CD4-positive, alpha-beta memory T cell (primary cell): ENCODE results near the gene PTRH1. TPM values are rescaled to one million over a fixed set of nuclear protein-coding genes. Genes with fewer than 3 reads are reported as not detected.
"Not testable (repeated sequence)": the region's sequence is repeated elsewhere in the genome, so short reads cannot be mapped to it uniquely, and the experiment has no call there.

Experiments used
- CTCF ChIA-PET: fragments of 350-600 bp; sonication (Branson Sonifier 250); formaldehyde crosslinking; loops from one replicate; lab custom pipeline; 2021; ENCODE audit warnings: inconsistent platforms; ENCODE audit not compliant: partially characterized antibody; lab: Charles Lee
- POLR2A ChIA-PET: fragments of 350-600 bp; sonication (Branson Sonifier 250); formaldehyde crosslinking; loops from one replicate; lab custom pipeline; 2021; ENCODE audit not compliant: partially characterized antibody; lab: Charles Lee
- DNase-seq, 5 donors: peaks; one replicate each; pipeline versions ENCODE4 v3.0.0 to v3.0.0-alpha.2; 2020 to 2022; ENCODE audit warnings: mixed read lengths in 1 of 5
- H3K27ac ChIP-seq: one replicate; pipeline ENCODE4 v1.7.0; 2013; ENCODE audit warnings: low read depth, low read length
- H3K27me3 ChIP-seq: 2 replicates; pipeline ENCODE4 v1.7.0; 2013; ENCODE audit warnings: mild to moderate bottlenecking, low read length, moderate library complexity; ENCODE audit not compliant: insufficient read depth
- H3K36me3 ChIP-seq: 2 replicates; pipeline ENCODE4 v1.7.0; 2013; ENCODE audit warnings: mild to moderate bottlenecking, low read length, moderate library complexity; ENCODE audit not compliant: insufficient read depth
- H3K4me1 ChIP-seq: 2 replicates; pipeline ENCODE4 v1.7.0; 2013; ENCODE audit warnings: mild to moderate bottlenecking, low read length, moderate library complexity; ENCODE audit not compliant: insufficient read depth
- H3K4me3 ChIP-seq, 2 donors: one replicate each; pipeline ENCODE4 v1.7.0; 2013; ENCODE audit warnings: low read length in 2 of 2, mild to moderate bottlenecking in 1 of 2
- H3K9me3 ChIP-seq, 2 donors: one replicate each; pipeline ENCODE4 v1.7.0; 2013; ENCODE audit warnings: low read length in 2 of 2, control low read depth in 1 of 2; ENCODE audit not compliant: control insufficient read depth in 1 of 2
- H3K27ac Mint-ChIP-seq, 7 donors: one replicate each; pipeline ENCODE4 v1.8.0; 2020 to 2021; ENCODE audit warnings: mixed read lengths in 7 of 7, mild to moderate bottlenecking in 6 of 7, inconsistent platforms in 3 of 7, moderate library complexity in 3 of 7
- H3K27me3 Mint-ChIP-seq, 2 donors: one replicate each; pipeline ENCODE4 v1.8.0; 2020 to 2021; ENCODE audit warnings: mixed read lengths in 2 of 2
- H3K36me3 Mint-ChIP-seq, 2 donors: one replicate each; pipeline ENCODE4 v1.8.0; 2020 to 2021; ENCODE audit warnings: mixed read lengths in 2 of 2, inconsistent platforms in 1 of 2, mild to moderate bottlenecking in 1 of 2
- H3K4me1 Mint-ChIP-seq, 4 donors: one replicate each; pipeline ENCODE4 v1.8.0; 2020 to 2021; ENCODE audit warnings: mixed read lengths in 4 of 4, mild to moderate bottlenecking in 1 of 4
- H3K4me3 Mint-ChIP-seq, 8 donors: one replicate each; pipeline ENCODE4 v1.8.0; 2020 to 2021; ENCODE audit warnings: mixed read lengths in 8 of 8, mild to moderate bottlenecking in 7 of 8, moderate library complexity in 6 of 8, inconsistent platforms in 3 of 8
- H3K9me3 Mint-ChIP-seq, 8 donors: one replicate each; pipeline ENCODE4 v1.8.0; 2020 to 2021; ENCODE audit warnings: mixed read lengths in 8 of 8, mild to moderate bottlenecking in 5 of 8, inconsistent platforms in 3 of 8, moderate library complexity in 1 of 8
- intact Hi-C: fragments of 100-400 bp; cut with micrococcal nuclease; formaldehyde crosslinking; loops from one replicate; pipeline ENCODE4 v1.15.1; 2023
- polyA plus RNA-seq, 2 donors: library from polyadenylated mRNA; unstranded; fragments of 300-500 nt; fragmentation: Illumina TruSeq; gene quantifications; one replicate each; pipeline ENCODE4 v1.2.3, GENCODE V29; 2021
- total RNA-seq, 2 experiments: library from RNA; stranded (reverse); gene quantifications; one replicate each; pipeline ENCODE4 v1.2.3, GENCODE V29; 2021

Gene PTRH1
- total and polyA plus RNA-seq, 4 experiments from 2014 or later: 7.3 to 31.1 (median 17.0) TPM

- H3K4me1 ChIP-seq, H3K4me3 Mint-ChIP-seq, H3K9me3 Mint-ChIP-seq, H3K27ac ChIP-seq, DNase-seq, H3K4me3 ChIP-seq, H3K4me1 Mint-ChIP-seq, H3K27me3 Mint-ChIP-seq, H3K27me3 ChIP-seq, H3K9me3 ChIP-seq, H3K27ac Mint-ChIP-seq, intact Hi-C loops: not testable (repeated sequence)
- H3K36me3 Mint-ChIP-seq: peaks cover 9 to 28% of the 10 kb centered on the region in 2 donors
- ChIA-PET CTCF (interaction anchor here (1.0 to 1.1 kb wide), 2 partner anchors 14 to 165 kb away, joined by 3 to 5 read pairs; no protein-coding TSS in a partner anchor), POLR2A (interaction anchor here (0.6 to 1.4 kb wide), 6 partner anchors 9 to 1232 kb away, joined by 3 to 7 read pairs (median 4); partner anchors contain the start of gene CDK9)
- peaks cover 29% of the 10 kb centered on the region for H3K36me3 ChIP-seq
These were observed 41.3 kb upstream of the PTRH1 start for GRCh38 chr9:127756776-127757175.

GRCh38 chr9:127756233-127756632, 40.8 kb upstream of the PTRH1 start:
- ChIA-PET POLR2A (interaction anchor here (0.6 to 1.2 kb wide), 4 partner anchors 9 to 19 kb away, joined by 3 to 7 read pairs (median 3); no protein-coding TSS in a partner anchor), CTCF (interaction anchor here (1.0 to 1.2 kb wide), 3 partner anchors 11 to 165 kb away, joined by 4 to 7 read pairs (median 5); partner anchors contain the start of gene TOR2A)
- intact Hi-C loops: no loop called here
- Histone ChIP-seq H3K4me1 (no peaks in the 10 kb centered on the region), H3K9me3 (no peaks in the 10 kb centered on the region), H3K4me3 (no peak overlapping the region), H3K27me3 (no peaks in the 10 kb centered on the region), H3K36me3 (peaks cover 31% of the 10 kb centered on the region), H3K27ac (no peak overlapping the region)
- no peaks in the 10 kb centered on the region for H3K9me3 Mint-ChIP-seq
- DNase-seq: no peak
- no peaks in the 10 kb centered on the region for H3K27me3 Mint-ChIP-seq
- peaks cover 4 to 8% (median 6%) of the 10 kb centered on the region in 4 donors for H3K4me1 Mint-ChIP-seq
- H3K4me3 Mint-ChIP-seq: no peak overlapping the region
- H3K27ac Mint-ChIP-seq: no peak overlapping the region
- H3K36me3 Mint-ChIP-seq: peaks cover 9 to 33% of the 10 kb centered on the region in 2 donors

GRCh38 chr9:127755061-127756060, 39.9 kb upstream of the PTRH1 start:
- intact Hi-C loops: no loop called here
- Mint-ChIP-seq H3K4me1 (peaks cover 4 to 12% (median 8%) of the 10 kb centered on the region in 4 donors), H3K36me3 (peaks cover 13 to 37% of the 10 kb centered on the region in 2 donors), H3K9me3 (no peaks in the 10 kb centered on the region), H3K27me3 (no peaks in the 10 kb centered on the region), H3K27ac (no peak overlapping the region), H3K4me3 (no peak overlapping the region)
- POLR2A ChIA-PET: interaction anchor here (0.7 to 1.2 kb wide), 4 partner anchors 8 to 18 kb away, joined by 3 to 4 read pairs (median 3); no protein-coding TSS in a partner anchor
- peaks cover 40% of the 10 kb centered on the region for H3K36me3 ChIP-seq
- no peaks in the 10 kb centered on the region for H3K4me1 ChIP-seq
- no peak for DNase-seq
- CTCF ChIA-PET: interaction anchor here (1.1 to 1.2 kb wide), 2 partner anchors 10 to 21 kb away, joined by 4 to 7 read pairs; partner anchors contain the start of gene TOR2A
- no peak overlapping the region for H3K27ac ChIP-seq
- no peaks in the 10 kb centered on the region for H3K27me3 ChIP-seq
- no peaks in the 10 kb centered on the region for H3K9me3 ChIP-seq
- no peak overlapping the region for H3K4me3 ChIP-seq

- H3K36me3 Mint-ChIP-seq: peaks cover 15 to 40% of the 10 kb centered on the region in 2 donors
- intact Hi-C loops: no loop called here
These were observed 38.9 kb upstream of the PTRH1 start for GRCh38 chr9:127754099-127755060.

GRCh38 chr9:127753622-127754021, 38.2 kb upstream of the PTRH1 start:
- Histone ChIP-seq H3K27me3 (no peaks in the 10 kb centered on the region), H3K27ac (no peak overlapping the region), H3K4me1 (no peaks in the 10 kb centered on the region), H3K36me3 (peaks cover 52% of the 10 kb centered on the region), H3K9me3 (no peaks in the 10 kb centered on the region), H3K4me3 (no peak overlapping the region)
- H3K9me3 Mint-ChIP-seq: no peaks in the 10 kb centered on the region
- peaks cover under 1 to 12% (median 7%) of the 10 kb centered on the region in 4 donors for H3K4me1 Mint-ChIP-seq
- H3K27me3 Mint-ChIP-seq: no peaks in the 10 kb centered on the region
- peak overlapping the region in 2 of 7 donors; percentile 56 to 67 for H3K27ac Mint-ChIP-seq
- POLR2A ChIA-PET: interaction anchor here (0.6 kb wide), 1 partner anchor 1060 kb away, joined by 3 read pairs; no protein-coding TSS in a partner anchor
- intact Hi-C loops: no loop called here
- CTCF ChIA-PET: no interaction called here
- DNase-seq: no peak
- peaks cover 11 to 42% of the 10 kb centered on the region in 2 donors for H3K36me3 Mint-ChIP-seq
- no peak overlapping the region for H3K4me3 Mint-ChIP-seq

More at GRCh38 chr9:127754099-127755060, 38.9 kb upstream of the PTRH1 start:
- Histone ChIP-seq H3K4me1 (no peaks in the 10 kb centered on the region), H3K9me3 (no peaks in the 10 kb centered on the region), H3K27ac (no peak overlapping the region), H3K27me3 (no peaks in the 10 kb centered on the region), H3K4me3 (no peak overlapping the region), H3K36me3 (peaks cover 48% of the 10 kb centered on the region)
- POLR2A ChIA-PET: interaction anchor here (0.6 to 1.0 kb wide), 3 partner anchors 16 to 1060 kb away, joined by 3 to 4 read pairs (median 3); no protein-coding TSS in a partner anchor
- Mint-ChIP-seq H3K9me3 (no peaks in the 10 kb centered on the region), H3K27me3 (no peaks in the 10 kb centered on the region), H3K27ac (no peak overlapping the region), H3K4me1 (peaks cover 4 to 12% (median 8%) of the 10 kb centered on the region in 4 donors), H3K4me3 (no peak overlapping the region)
- CTCF ChIA-PET: no interaction called here
- DNase-seq: no peak

- peaks cover 9 to 44% of the 10 kb centered on the region in 2 donors for H3K36me3 Mint-ChIP-seq
- Histone ChIP-seq H3K9me3 (no peaks in the 10 kb centered on the region), H3K27ac (no peak overlapping the region), H3K27me3 (no peaks in the 10 kb centered on the region), H3K4me3 (no peak overlapping the region), H3K36me3 (peaks cover 53% of the 10 kb centered on the region), H3K4me1 (no peaks in the 10 kb centered on the region)
- no peak for DNase-seq
- H3K27ac Mint-ChIP-seq: peak overlapping the region in 6 of 7 donors; percentile 37 to 93 (median 75)
- ChIA-PET CTCF (no interaction called here), POLR2A (no interaction called here)
- no peaks in the 10 kb centered on the region for H3K9me3 Mint-ChIP-seq
- no peak overlapping the region for H3K4me3 Mint-ChIP-seq
- H3K4me1 Mint-ChIP-seq: peaks cover 0 to 12% (median 6%) of the 10 kb centered on the region in 4 donors
- no peaks in the 10 kb centered on the region for H3K27me3 Mint-ChIP-seq
- intact Hi-C loops: no loop called here
These were observed 37.7 kb upstream of the PTRH1 start for GRCh38 chr9:127753148-127753547.
